ENCODE results near the gene RBBP8NL.

The RBBP8NL gene

GRCh38 chr20:62470001-62470400 lies 42.7 kb upstream of the RBBP8NL start:
- in situ Hi-C loops (cut with HindIII; ENCODE audit: low pct_unique_long_range_greater_than_20kb, low sequenced_read_pairs), result no loop called here
- DNase-seq (ENCODE audit: low read depth in 1 of 2, low spot score in 1 of 2), result peak in 1 of 2 experiments; percentile 62
- no peak for TF ChIP-seq JUND (IDR thresholded peaks at IDR 0.05; ENCODE audit: low read depth)

GRCh38 chr20:62469352-62469751 lies 42.0 kb upstream of the RBBP8NL start:
- DNase-seq (ENCODE audit: low read depth in 1 of 2, low spot score in 1 of 2), result no peak
- no peak for TF ChIP-seq JUND (IDR thresholded peaks at IDR 0.05; ENCODE audit: low read depth)
- in situ Hi-C loops (cut with HindIII; ENCODE audit: low pct_unique_long_range_greater_than_20kb, low sequenced_read_pairs), result no loop called here

- no peak for TF ChIP-seq JUND (IDR thresholded peaks at IDR 0.05; ENCODE audit: low read depth)
- in situ Hi-C loops (cut with HindIII; ENCODE audit: low pct_unique_long_range_greater_than_20kb, low sequenced_read_pairs), result no loop called here
Observed at GRCh38 chr20:62466806-62467537, 39.6 kb upstream of the RBBP8NL start.

GRCh38 chr20:62466072-62466760 lies 38.9 kb upstream of the RBBP8NL start:
- no peak for DNase-seq (ENCODE audit: low read depth in 1 of 2, low spot score in 1 of 2)
- TF ChIP-seq JUND (IDR thresholded peaks at IDR 0.05; ENCODE audit: low read depth), result no peak
- in situ Hi-C loops (cut with HindIII; ENCODE audit: low pct_unique_long_range_greater_than_20kb, low sequenced_read_pairs), result no loop called here

More at GRCh38 chr20:62466806-62467537, 39.6 kb upstream of the RBBP8NL start:
- DNase-seq (ENCODE audit: low read depth in 1 of 2, low spot score in 1 of 2), result no peak

- no peak for DNase-seq (ENCODE audit: low read depth in 1 of 2, low spot score in 1 of 2)
- in situ Hi-C loops (cut with HindIII; ENCODE audit: low pct_unique_long_range_greater_than_20kb, low sequenced_read_pairs), result no loop called here
- TF ChIP-seq JUND (IDR thresholded peaks at IDR 0.05; ENCODE audit: low read depth), result no peak
Observed at GRCh38 chr20:62464990-62465389, 37.7 kb upstream of the RBBP8NL start.

- in situ Hi-C loops (cut with HindIII; ENCODE audit: low pct_unique_long_range_greater_than_20kb, low sequenced_read_pairs), result no loop called here
- no peak for TF ChIP-seq JUND (IDR thresholded peaks at IDR 0.05; ENCODE audit: low read depth)
- no peak for DNase-seq (ENCODE audit: low read depth in 1 of 2, low spot score in 1 of 2)
Observed at GRCh38 chr20:62464425-62464770, 37.1 kb upstream of the RBBP8NL start.

GRCh38 chr20:62463651-62464424 lies 36.5 kb upstream of the RBBP8NL start:
- in situ Hi-C loops (cut with HindIII; ENCODE audit: low pct_unique_long_range_greater_than_20kb, low sequenced_read_pairs), result no loop called here
- no peak for TF ChIP-seq JUND (IDR thresholded peaks at IDR 0.05; ENCODE audit: low read depth)
- DNase-seq (ENCODE audit: low read depth in 1 of 2, low spot score in 1 of 2), result no peak

GRCh38 chr20:62462976-62463592 lies 35.7 kb upstream of the RBBP8NL start:
- no peak for TF ChIP-seq JUND (IDR thresholded peaks at IDR 0.05; ENCODE audit: low read depth)
- no peak for DNase-seq (ENCODE audit: low read depth in 1 of 2, low spot score in 1 of 2)
- in situ Hi-C loops (cut with HindIII; ENCODE audit: low pct_unique_long_range_greater_than_20kb, low sequenced_read_pairs), result no loop called here

GRCh38 chr20:62461834-62462233 lies 34.5 kb upstream of the RBBP8NL start:
- no peak for DNase-seq (ENCODE audit: low read depth in 1 of 2, low spot score in 1 of 2)
- in situ Hi-C loops (cut with HindIII; ENCODE audit: low pct_unique_long_range_greater_than_20kb, low sequenced_read_pairs), result no loop called here
- no peak for TF ChIP-seq JUND (IDR thresholded peaks at IDR 0.05; ENCODE audit: low read depth)

GRCh38 chr20:62461157-62461556 lies 33.8 kb upstream of the RBBP8NL start:
- no peak for TF ChIP-seq JUND (IDR thresholded peaks at IDR 0.05; ENCODE audit: low read depth)
- in situ Hi-C loops (cut with HindIII; ENCODE audit: low pct_unique_long_range_greater_than_20kb, low sequenced_read_pairs), result no loop called here
- DNase-seq (ENCODE audit: low read depth in 1 of 2, low spot score in 1 of 2), result no peak

- no peak for DNase-seq (ENCODE audit: low read depth in 1 of 2, low spot score in 1 of 2)
- in situ Hi-C loops (cut with HindIII; ENCODE audit: low pct_unique_long_range_greater_than_20kb, low sequenced_read_pairs), result no loop called here
Observed at GRCh38 chr20:62460678-62461077, 33.3 kb upstream of the RBBP8NL start.

GRCh38 chr20:62459488-62459887 lies 32.1 kb upstream of the RBBP8NL start:
- in situ Hi-C loops (cut with HindIII; ENCODE audit: low pct_unique_long_range_greater_than_20kb, low sequenced_read_pairs), result no loop called here
- DNase-seq (ENCODE audit: low read depth in 1 of 2, low spot score in 1 of 2), result no peak
- TF ChIP-seq JUND (IDR thresholded peaks at IDR 0.05; ENCODE audit: low read depth), result no peak

More at GRCh38 chr20:62460678-62461077, 33.3 kb upstream of the RBBP8NL start:
- TF ChIP-seq JUND (IDR thresholded peaks at IDR 0.05; ENCODE audit: low read depth), result no peak
